SK-N-MC (cell line): ENCODE results near the gene ADARB1.
"Not testable (repeated sequence)": the region's sequence is repeated elsewhere in the genome, so short reads cannot be mapped to it uniquely, and the experiment has no call there.

Source experiments
- DNase-seq: peaks from one replicate; pipeline ENCODE4 v3.0.0-alpha.2; 2011; ENCODE audit warnings: low read depth, low spot score
- H3K27ac ChIP-seq: fragments of 200-600 bp; sonication (generic); 2 replicates; pipeline ENCODE4 v1.5.1; 2016; ENCODE audit warnings: mixed run types
- H3K36me3 ChIP-seq: fragments of 200-600 bp; sonication (generic); 2 replicates; pipeline ENCODE4 v1.6.1; 2017; ENCODE audit warnings: antibody characterized with exemption, low read length, mixed read lengths; ENCODE audit not compliant: insufficient read depth
- H3K4me3 ChIP-seq: fragments of 200-600 bp; sonication (generic); 2 replicates; pipeline ENCODE4 v1.5.1; 2016
- H3K9ac ChIP-seq: fragments of 200-600 bp; sonication (generic); 2 replicates; pipeline ENCODE4 v1.8.0; 2017; ENCODE audit warnings: mixed run types, mixed read lengths; ENCODE audit not compliant: insufficient read length
- H3K9me3 ChIP-seq: fragments of 200-600 bp; sonication (generic); 2 replicates; pipeline ENCODE4 v1.6.1; 2017; ENCODE audit warnings: low read depth, mild to moderate bottlenecking, antibody characterized with exemption, low read length, moderate library complexity, mixed read lengths
- EZH2 ChIP-seq: fragments of 200-600 bp; sonication (generic); IDR thresholded peaks from one replicate; pipeline ENCODE4 v1.6.1; 2017; ENCODE audit warnings: antibody characterized with exemption
- FOXP2 ChIP-seq: optimal IDR thresholded peaks from 2 replicates; pipeline ENCODE3; 2011; ENCODE audit warnings: mild to moderate bottlenecking, moderate library complexity; ENCODE audit not compliant: insufficient read depth; ENCODE audit errors: extremely low read length, control extremely low read depth
- POLR2AphosphoS5 ChIP-seq: IDR thresholded peaks from 2 replicates; pipeline ENCODE4 v1.6.1; 2012; ENCODE audit warnings: mild to moderate bottlenecking, low read depth, low read length, borderline replicate concordance

ADARB1 gene

GRCh38 chr21:45134279-45135076 is 60.1 kb downstream of the ADARB1 start:
- TF ChIP-seq POLR2AphosphoS5 (no peak), EZH2 (no peak), FOXP2 (no peak)
- peak overlapping the region; percentile 97 for H3K27ac ChIP-seq

GRCh38 chr21:45135122-45135521 is 60.7 kb downstream of the ADARB1 start:
- H3K27ac ChIP-seq = peak overlapping the region; percentile 97
- H3K4me3 ChIP-seq = no peak overlapping the region
- H3K9ac ChIP-seq = peak overlapping the region; percentile 61
- no peak for TF ChIP-seq FOXP2
- no peaks in the 10 kb centered on the region for H3K36me3 ChIP-seq
- DNase-seq = no peak
- H3K9me3 ChIP-seq = no peaks in the 10 kb centered on the region

More at GRCh38 chr21:45134279-45135076, 60.1 kb downstream of the ADARB1 start:
- no peak overlapping the region for H3K4me3 ChIP-seq
- H3K36me3 ChIP-seq = no peaks in the 10 kb centered on the region
- no peak overlapping the region for H3K9ac ChIP-seq
- no peaks in the 10 kb centered on the region for H3K9me3 ChIP-seq
- no peak for DNase-seq

- peak overlapping the region; percentile 97 for H3K27ac ChIP-seq
- no peaks in the 10 kb centered on the region for H3K9me3 ChIP-seq
- H3K4me3 ChIP-seq = no peak overlapping the region
- H3K36me3 ChIP-seq = no peaks in the 10 kb centered on the region
- H3K9ac ChIP-seq = peak overlapping the region; percentile 70
- no peak for TF ChIP-seq POLR2AphosphoS5
- TF ChIP-seq EZH2 = no peak
- TF ChIP-seq FOXP2 = no peak
- DNase-seq = no peak
Observed at GRCh38 chr21:45135868-45136267, 61.5 kb downstream of the ADARB1 start.

- Histone ChIP-seq H3K36me3 (no peaks in the 10 kb centered on the region), H3K9ac (peak overlapping the region; percentile 70), H3K4me3 (peak overlapping the region; percentile 50; the same call in 1 of the 2 replicates), H3K27ac (peak overlapping the region; percentile 97), H3K9me3 (no peaks in the 10 kb centered on the region)
- no peak for TF ChIP-seq POLR2AphosphoS5
- TF ChIP-seq FOXP2 = no peak
- no peak for TF ChIP-seq EZH2
- no peak for DNase-seq
Observed at GRCh38 chr21:45136500-45136899, 62.1 kb downstream of the ADARB1 start.

GRCh38 chr21:45136927-45137611 is 62.7 kb downstream of the ADARB1 start:
- Histone ChIP-seq H3K36me3 (no peaks in the 10 kb centered on the region), H3K9ac (peak overlapping the region; percentile 70), H3K27ac (peak overlapping the region; percentile 97), H3K9me3 (no peaks in the 10 kb centered on the region), H3K4me3 (peak overlapping the region; percentile 50)
- DNase-seq = peak; percentile 94
- TF ChIP-seq FOXP2 (no peak), POLR2AphosphoS5 (no peak), EZH2 (no peak)

GRCh38 chr21:45137612-45137937 is 63.2 kb downstream of the ADARB1 start:
- no peak overlapping the region for H3K9ac ChIP-seq
- no peak for DNase-seq
- H3K36me3 ChIP-seq = no peaks in the 10 kb centered on the region
- no peaks in the 10 kb centered on the region for H3K9me3 ChIP-seq
- no peak overlapping the region for H3K4me3 ChIP-seq
- peak overlapping the region; percentile 97 for H3K27ac ChIP-seq
- TF ChIP-seq EZH2 = no peak
- TF ChIP-seq POLR2AphosphoS5 = no peak
- TF ChIP-seq FOXP2 = no peak

GRCh38 chr21:45138199-45139002 is 64.0 kb downstream of the ADARB1 start:
- Histone ChIP-seq H3K4me3 (no peak overlapping the region), H3K9ac (peak overlapping the region; percentile 2), H3K9me3 (no peaks in the 10 kb centered on the region), H3K36me3 (no peaks in the 10 kb centered on the region), H3K27ac (peak overlapping the region; percentile 71)
- TF ChIP-seq FOXP2 (no peak), EZH2 (no peak), POLR2AphosphoS5 (no peak)
- DNase-seq = peak; percentile 37

GRCh38 chr21:45139003-45139360 is 64.6 kb downstream of the ADARB1 start:
- not testable (repeated sequence) for H3K9me3 ChIP-seq, H3K4me3 ChIP-seq, DNase-seq, H3K36me3 ChIP-seq, H3K9ac ChIP-seq
- H3K27ac ChIP-seq = peak overlapping the region; percentile 67

GRCh38 chr21:45139473-45139872 is 65.1 kb downstream of the ADARB1 start:
- Histone ChIP-seq H3K4me3 (no peak overlapping the region), H3K9me3 (no peaks in the 10 kb centered on the region), H3K9ac (no peak overlapping the region), H3K36me3 (0 out of 2 replicates have a peak, but pooled peaks cover 2% of the 10 kb centered on the region), H3K27ac (peak overlapping the region; percentile 67)
- no peak for TF ChIP-seq POLR2AphosphoS5
- no peak for TF ChIP-seq EZH2
- no peak for TF ChIP-seq FOXP2
- DNase-seq = no peak
